Measurements from ENCODE around the gene MED13L.

MED13L gene

DNA sequence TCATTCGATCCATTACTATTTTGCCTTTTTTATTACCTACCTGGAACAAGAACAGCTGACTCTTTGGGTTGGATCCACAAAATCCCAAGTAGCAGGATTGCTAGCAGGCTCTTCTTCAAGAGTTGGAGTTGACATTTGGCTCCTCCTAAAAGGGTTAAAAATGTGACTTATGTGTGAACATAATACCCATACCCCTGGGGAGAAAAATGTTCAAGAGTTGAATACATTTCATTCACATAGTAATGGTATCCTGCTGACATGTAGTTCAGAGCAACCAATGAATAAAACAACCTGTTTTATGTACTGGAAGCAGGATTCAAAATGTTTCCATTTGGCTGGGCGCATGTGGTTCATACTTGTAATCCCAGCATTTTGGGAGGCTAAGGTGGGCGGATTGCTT is 264.7 kb downstream of the MED13L start:
- Histone ChIP-seq H3K36me3 (ENCODE audit: insufficient read depth, low read length) (peaks cover 51% of the 10 kb centered on the region), H3K9me3 (replicated peaks; ENCODE audit: low read length) (no peaks in the 10 kb centered on the region), H3K9ac (ENCODE audit: low read depth, low read length) (no peak overlapping the region), H3K4me3 (ENCODE audit: low read length) (no peak overlapping the region), H3K27me3 (ENCODE audit: control insufficient read depth, insufficient read depth, low read length) (no peaks in the 10 kb centered on the region), H3K4me1 (ENCODE audit: control insufficient read depth, insufficient read depth, low read length) (peaks cover 3% of the 10 kb centered on the region), H3K4me2 (ENCODE audit: low read length) (no peak overlapping the region)

DNA sequence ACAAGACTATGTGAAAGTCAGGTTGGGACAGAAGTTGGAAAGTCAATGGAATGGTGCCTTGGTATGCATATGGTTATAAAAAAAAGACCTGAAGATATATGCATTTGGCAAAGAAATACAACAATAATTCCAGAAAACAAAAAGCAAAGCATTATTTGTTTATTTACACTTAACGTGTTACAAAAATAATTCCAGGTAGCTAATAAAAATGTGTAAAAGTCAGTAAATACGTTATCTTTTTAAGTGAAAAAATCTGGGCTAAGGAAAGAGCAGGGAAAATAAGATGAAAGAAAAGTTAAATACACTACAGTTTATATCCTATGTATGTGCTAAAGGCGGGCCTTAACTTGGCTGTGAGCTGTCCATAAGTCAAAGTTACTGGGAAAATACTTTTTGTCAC is 266.3 kb downstream of the MED13L start:
- no peaks in the 10 kb centered on the region for H3K27me3 ChIP-seq (ENCODE audit: control insufficient read depth, insufficient read depth, low read length)
- H3K4me2 ChIP-seq (ENCODE audit: low read length) = no peak overlapping the region
- H3K9me3 ChIP-seq (replicated peaks; ENCODE audit: low read length) = no peaks in the 10 kb centered on the region
- no peak overlapping the region for H3K4me3 ChIP-seq (ENCODE audit: low read length)
- peaks cover 54% of the 10 kb centered on the region for H3K36me3 ChIP-seq (ENCODE audit: insufficient read depth, low read length)
- no peak overlapping the region for H3K9ac ChIP-seq (ENCODE audit: low read depth, low read length)
- H3K4me1 ChIP-seq (ENCODE audit: control insufficient read depth, insufficient read depth, low read length) = peaks cover 3% of the 10 kb centered on the region

DNA sequence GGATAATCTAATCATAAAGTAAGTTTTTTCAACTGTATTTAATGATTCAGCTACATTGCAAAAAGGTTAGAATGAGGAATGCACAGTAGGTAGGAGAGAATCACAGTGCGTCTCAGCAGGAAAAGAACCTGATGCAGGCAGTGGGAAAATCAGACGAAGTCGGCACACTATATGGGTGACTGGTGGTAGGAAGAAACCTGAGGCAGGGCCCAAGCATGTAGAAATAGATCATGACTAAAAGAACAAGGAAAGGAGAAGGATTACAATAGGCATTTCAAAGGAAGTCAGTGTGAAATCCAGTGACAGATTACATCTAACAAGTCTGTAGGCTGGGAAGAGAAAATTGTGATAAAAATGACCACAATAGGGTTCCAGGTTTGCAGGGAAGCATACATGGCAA is 267.0 kb downstream of the MED13L start:
- no peaks in the 10 kb centered on the region for H3K9me3 ChIP-seq (replicated peaks; ENCODE audit: low read length)
- no peak overlapping the region for H3K4me2 ChIP-seq (ENCODE audit: low read length)
- no peaks in the 10 kb centered on the region for H3K4me1 ChIP-seq (ENCODE audit: control insufficient read depth, insufficient read depth, low read length)
- H3K27me3 ChIP-seq (ENCODE audit: control insufficient read depth, insufficient read depth, low read length) = no peaks in the 10 kb centered on the region
- H3K4me3 ChIP-seq (ENCODE audit: low read length) = no peak overlapping the region
- peaks cover 61% of the 10 kb centered on the region for H3K36me3 ChIP-seq (ENCODE audit: insufficient read depth, low read length)
- H3K9ac ChIP-seq (ENCODE audit: low read depth, low read length) = no peak overlapping the region

DNA sequence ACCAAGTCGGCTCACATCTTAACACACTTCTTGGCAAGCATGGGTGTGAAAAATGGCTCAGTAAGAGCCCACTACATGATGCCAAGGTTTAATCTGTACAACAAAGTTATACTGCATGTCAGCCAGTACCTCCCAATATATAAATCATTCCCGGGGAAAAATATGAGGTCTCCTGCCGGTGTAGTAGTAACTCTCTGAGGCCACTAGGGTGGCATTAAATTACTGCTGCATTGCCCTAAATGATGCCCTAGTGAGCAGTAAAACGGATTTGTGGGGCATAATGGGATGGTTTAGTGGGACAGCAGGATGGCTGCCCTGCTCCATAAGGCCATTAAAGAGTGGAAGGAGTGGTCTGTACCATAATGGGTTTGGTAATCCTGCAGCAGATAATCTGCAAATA is 267.7 kb downstream of the MED13L start:
- Histone ChIP-seq H3K27me3 (ENCODE audit: control insufficient read depth, insufficient read depth, low read length) (no peaks in the 10 kb centered on the region), H3K4me1 (ENCODE audit: control insufficient read depth, insufficient read depth, low read length) (no peaks in the 10 kb centered on the region), H3K4me3 (ENCODE audit: low read length) (no peak overlapping the region), H3K36me3 (ENCODE audit: insufficient read depth, low read length) (peaks cover 59% of the 10 kb centered on the region), H3K9me3 (replicated peaks; ENCODE audit: low read length) (no peaks in the 10 kb centered on the region), H3K9ac (ENCODE audit: low read depth, low read length) (no peak overlapping the region), H3K4me2 (ENCODE audit: low read length) (no peak overlapping the region)

DNA sequence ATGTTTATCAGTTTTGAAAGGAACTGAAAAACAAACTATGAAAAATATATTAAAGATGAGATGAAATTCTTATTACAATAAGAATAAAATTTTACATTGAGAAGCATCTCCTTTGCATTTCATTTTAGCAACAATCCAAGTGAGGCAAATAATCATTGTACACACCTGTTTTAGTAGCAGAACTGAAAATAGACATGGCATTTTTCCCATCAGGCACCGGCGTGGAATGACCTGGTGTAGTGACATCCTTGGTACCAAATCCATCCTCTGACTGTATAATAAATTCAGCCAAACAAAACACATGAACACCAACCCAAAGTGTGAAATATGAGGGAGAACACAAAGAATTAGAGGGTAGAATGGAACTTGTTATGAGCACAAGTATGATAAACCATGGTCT is 271.4 kb downstream of the MED13L start:
- H3K4me1 ChIP-seq (ENCODE audit: control insufficient read depth, insufficient read depth, low read length) = no peaks in the 10 kb centered on the region
- no peak overlapping the region for H3K9ac ChIP-seq (ENCODE audit: low read depth, low read length)
- H3K4me3 ChIP-seq (ENCODE audit: low read length) = no peak overlapping the region
- peaks cover 60% of the 10 kb centered on the region for H3K36me3 ChIP-seq (ENCODE audit: insufficient read depth, low read length)
- H3K4me2 ChIP-seq (ENCODE audit: low read length) = no peak overlapping the region
- no peaks in the 10 kb centered on the region for H3K9me3 ChIP-seq (replicated peaks; ENCODE audit: low read length)
- no peaks in the 10 kb centered on the region for H3K27me3 ChIP-seq (ENCODE audit: control insufficient read depth, insufficient read depth, low read length)

DNA sequence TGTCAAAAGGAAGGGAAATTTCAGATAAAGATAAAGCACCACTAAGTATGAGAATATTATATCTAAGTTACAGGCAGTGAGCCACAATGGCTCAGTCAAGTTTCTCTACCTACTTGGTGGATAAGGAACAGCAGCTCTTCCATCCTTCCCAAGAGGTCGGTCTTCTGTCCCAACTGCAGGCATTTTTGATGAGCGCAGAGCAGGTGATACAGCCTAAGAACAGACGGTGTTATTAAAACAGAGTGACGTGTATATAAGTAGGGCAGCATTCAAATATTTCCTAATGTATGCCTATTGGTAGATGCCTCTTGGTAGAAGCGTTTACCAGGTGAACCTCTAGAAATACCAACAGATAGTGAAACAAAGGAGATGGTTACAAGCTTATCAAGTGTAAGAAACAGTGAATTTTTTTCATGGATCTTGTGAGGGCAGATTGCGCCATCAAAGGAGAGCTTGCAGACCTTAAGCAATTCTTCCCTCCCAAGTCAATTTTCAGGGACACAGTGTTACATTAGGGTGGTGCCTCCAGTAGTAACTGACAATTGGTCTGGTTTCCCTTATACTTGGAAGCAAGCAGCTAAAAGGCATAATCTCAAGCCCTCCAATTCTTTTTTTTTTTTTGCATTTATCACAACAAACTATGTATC is 274.5 kb downstream of the MED13L start:
- Histone ChIP-seq H3K27me3 (ENCODE audit: control insufficient read depth, insufficient read depth, low read length) (no peaks in the 10 kb centered on the region), H3K4me3 (ENCODE audit: low read length) (no peak overlapping the region), H3K4me1 (ENCODE audit: control insufficient read depth, insufficient read depth, low read length) (no peaks in the 10 kb centered on the region), H3K4me2 (ENCODE audit: low read length) (no peak overlapping the region), H3K9me3 (replicated peaks; ENCODE audit: low read length) (no peaks in the 10 kb centered on the region), H3K9ac (ENCODE audit: low read depth, low read length) (no peak overlapping the region), H3K36me3 (ENCODE audit: insufficient read depth, low read length) (peaks cover 37% of the 10 kb centered on the region)

DNA sequence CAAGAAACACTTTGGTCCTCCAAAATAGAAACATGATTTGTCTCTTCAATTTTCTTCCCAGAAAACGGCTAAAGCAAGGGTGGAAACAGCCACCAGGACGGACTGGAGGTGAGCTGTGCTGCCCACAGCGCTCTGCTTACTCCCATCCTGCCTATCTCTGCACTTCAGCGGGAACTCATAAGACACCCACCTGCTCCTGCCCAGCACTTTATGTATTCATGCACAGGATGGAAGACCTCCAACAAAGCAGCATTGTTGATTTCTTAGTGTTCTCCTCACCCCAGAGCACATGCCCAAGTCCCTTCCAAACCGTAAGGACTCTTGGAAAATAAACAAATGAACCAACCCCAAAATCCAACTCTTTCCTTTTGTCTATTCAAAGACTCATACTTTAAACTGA is 277.2 kb downstream of the MED13L start:
- Histone ChIP-seq H3K4me3 (ENCODE audit: low read length) (no peak overlapping the region), H3K36me3 (ENCODE audit: insufficient read depth, low read length) (peaks cover 28% of the 10 kb centered on the region), H3K9me3 (replicated peaks; ENCODE audit: low read length) (no peaks in the 10 kb centered on the region), H3K4me1 (ENCODE audit: control insufficient read depth, insufficient read depth, low read length) (no peaks in the 10 kb centered on the region), H3K4me2 (ENCODE audit: low read length) (no peak overlapping the region), H3K27me3 (ENCODE audit: control insufficient read depth, insufficient read depth, low read length) (no peaks in the 10 kb centered on the region), H3K9ac (ENCODE audit: low read depth, low read length) (no peak overlapping the region)

DNA sequence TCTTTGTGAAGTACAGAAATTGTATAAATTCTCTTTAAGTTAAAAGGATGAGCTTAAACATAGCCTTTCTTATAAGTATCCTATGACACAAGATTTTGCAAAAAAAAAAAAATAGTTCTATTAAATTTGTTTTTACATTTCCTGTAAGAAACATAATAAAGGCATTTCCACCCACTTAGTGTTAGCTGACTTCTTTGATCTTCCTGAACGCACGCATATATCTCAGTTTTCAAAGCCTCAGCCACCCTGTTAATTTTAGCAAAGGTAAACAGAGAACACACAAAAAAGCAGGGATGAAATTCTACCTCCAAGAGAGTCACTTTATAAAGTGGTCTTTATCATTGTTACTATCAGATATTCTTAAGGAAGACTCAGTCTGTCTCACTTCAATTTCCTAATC is 277.9 kb downstream of the MED13L start:
- Histone ChIP-seq H3K9ac (ENCODE audit: low read depth, low read length) (no peak overlapping the region), H3K9me3 (replicated peaks; ENCODE audit: low read length) (no peaks in the 10 kb centered on the region), H3K4me2 (ENCODE audit: low read length) (no peak overlapping the region), H3K36me3 (ENCODE audit: insufficient read depth, low read length) (peaks cover 26% of the 10 kb centered on the region), H3K4me1 (ENCODE audit: control insufficient read depth, insufficient read depth, low read length) (no peaks in the 10 kb centered on the region), H3K27me3 (ENCODE audit: control insufficient read depth, insufficient read depth, low read length) (no peaks in the 10 kb centered on the region), H3K4me3 (ENCODE audit: low read length) (no peak overlapping the region)

DNA sequence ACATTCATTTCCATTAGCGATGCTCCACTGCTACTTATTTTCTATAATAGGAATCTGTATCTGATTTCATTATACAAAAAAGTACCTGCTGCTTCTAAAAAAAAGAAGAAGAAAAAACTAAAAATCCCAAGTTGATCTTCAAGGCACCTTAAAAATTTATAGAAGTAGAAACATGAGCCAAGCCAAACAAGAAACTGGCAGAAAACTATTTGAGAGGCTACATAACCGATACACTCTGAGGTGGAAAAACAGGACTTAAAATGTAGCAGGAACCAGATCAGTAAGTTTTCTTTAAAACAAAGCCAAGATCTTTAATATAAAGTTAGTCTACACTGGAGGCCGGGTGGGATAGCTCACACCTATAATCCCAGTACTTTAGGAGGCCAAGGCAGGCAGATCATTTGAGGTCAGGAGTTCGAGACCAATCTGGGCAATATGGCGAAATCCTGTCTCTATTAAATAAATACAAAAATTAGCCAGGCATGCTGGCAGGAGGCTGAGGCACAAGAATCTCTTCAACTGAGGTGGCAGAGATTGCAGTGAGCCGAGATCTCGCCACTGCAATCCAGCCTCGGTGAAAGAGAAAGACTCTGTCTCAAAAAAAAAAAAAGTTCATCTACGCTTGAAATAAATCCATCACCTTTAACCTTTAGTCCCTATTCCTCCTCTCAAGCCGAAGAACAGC is 278.6 kb downstream of the MED13L start:
- Histone ChIP-seq H3K4me3 (ENCODE audit: low read length) (no peak overlapping the region), H3K9ac (ENCODE audit: low read depth, low read length) (no peak overlapping the region), H3K9me3 (replicated peaks; ENCODE audit: low read length) (no peaks in the 10 kb centered on the region), H3K4me1 (ENCODE audit: control insufficient read depth, insufficient read depth, low read length) (no peaks in the 10 kb centered on the region), H3K27me3 (ENCODE audit: control insufficient read depth, insufficient read depth, low read length) (no peaks in the 10 kb centered on the region), H3K36me3 (ENCODE audit: insufficient read depth, low read length) (peaks cover 19% of the 10 kb centered on the region), H3K4me2 (ENCODE audit: low read length) (no peak overlapping the region)

DNA sequence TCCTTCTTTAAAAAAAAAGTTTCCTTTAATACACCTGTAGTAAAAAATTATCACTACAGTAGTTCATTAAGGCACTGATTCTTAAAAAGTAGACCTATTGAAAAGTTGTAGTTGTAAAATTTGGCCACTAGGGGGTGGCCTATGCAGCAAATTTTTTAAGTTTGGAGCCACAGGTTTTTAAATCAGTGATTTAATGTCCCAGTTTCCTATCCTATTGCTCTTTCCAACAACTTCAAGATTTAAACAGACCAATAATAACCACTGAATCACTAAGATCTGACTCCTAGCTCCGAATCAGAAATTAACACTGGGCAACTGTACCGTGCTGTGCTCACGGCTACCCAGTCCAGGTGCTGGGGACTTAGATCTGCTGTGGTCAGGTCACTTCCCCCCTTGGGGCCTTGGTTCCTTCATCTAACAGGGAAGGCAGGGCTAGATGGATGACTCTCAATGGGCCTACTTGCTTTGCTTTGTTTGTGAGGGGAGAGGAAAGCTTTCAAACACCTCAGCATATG is 279.3 kb downstream of the MED13L start:
- Histone ChIP-seq H3K27me3 (ENCODE audit: control insufficient read depth, insufficient read depth, low read length) (no peaks in the 10 kb centered on the region), H3K4me2 (ENCODE audit: low read length) (no peak overlapping the region), H3K4me1 (ENCODE audit: control insufficient read depth, insufficient read depth, low read length) (no peaks in the 10 kb centered on the region), H3K9me3 (replicated peaks; ENCODE audit: low read length) (no peaks in the 10 kb centered on the region), H3K36me3 (ENCODE audit: insufficient read depth, low read length) (peaks cover 19% of the 10 kb centered on the region), H3K9ac (ENCODE audit: low read depth, low read length) (no peak overlapping the region), H3K4me3 (ENCODE audit: low read length) (no peak overlapping the region)

DNA sequence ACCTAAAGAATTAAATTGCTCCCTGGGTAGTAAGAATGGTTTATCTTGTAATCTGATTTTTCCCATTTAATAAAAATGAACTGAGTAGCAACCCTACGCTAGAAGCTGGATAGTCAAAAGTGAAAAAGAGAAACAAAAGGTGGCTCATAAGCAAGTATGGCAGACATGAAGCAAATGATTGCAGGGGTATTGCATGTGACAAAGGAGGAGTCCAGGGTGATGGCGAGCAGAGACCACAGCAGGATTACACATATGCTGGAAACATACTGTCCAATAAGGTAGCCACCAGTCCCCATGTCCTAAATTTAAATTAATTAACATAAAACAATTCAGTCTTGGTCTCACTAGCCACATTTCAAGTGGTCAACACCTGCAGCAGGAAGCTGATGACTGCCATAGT is 283.8 kb downstream of the MED13L start:
- Histone ChIP-seq H3K4me1 (ENCODE audit: control insufficient read depth, insufficient read depth, low read length) (peaks cover 6% of the 10 kb centered on the region), H3K36me3 (ENCODE audit: insufficient read depth, low read length) (peaks cover 38% of the 10 kb centered on the region), H3K27me3 (ENCODE audit: control insufficient read depth, insufficient read depth, low read length) (no peaks in the 10 kb centered on the region), H3K4me3 (ENCODE audit: low read length) (no peak overlapping the region), H3K9me3 (replicated peaks; ENCODE audit: low read length) (no peaks in the 10 kb centered on the region), H3K4me2 (ENCODE audit: low read length) (no peak overlapping the region), H3K9ac (ENCODE audit: low read depth, low read length) (no peak overlapping the region)

DNA sequence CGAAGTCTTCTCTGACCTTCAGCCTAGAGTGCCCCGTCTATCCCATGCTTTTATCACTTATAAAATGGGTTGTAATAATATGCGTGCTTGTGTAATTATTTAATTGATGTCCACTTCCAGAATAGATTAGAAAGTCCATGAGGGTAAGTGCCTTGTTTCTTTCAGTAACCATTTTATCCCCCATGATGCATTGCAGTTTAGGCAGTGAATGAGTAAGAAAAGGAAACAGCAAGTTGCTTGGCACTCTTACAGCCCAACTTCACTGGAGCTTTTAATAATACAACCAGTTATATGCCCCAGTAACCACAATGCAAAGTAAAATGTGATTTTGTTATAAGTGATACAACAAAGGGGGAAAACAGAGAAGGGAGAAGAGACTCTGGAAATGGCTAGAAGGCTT is 287.3 kb downstream of the MED13L start:
- Histone ChIP-seq H3K27me3 (ENCODE audit: control insufficient read depth, insufficient read depth, low read length) (no peaks in the 10 kb centered on the region), H3K4me1 (ENCODE audit: control insufficient read depth, insufficient read depth, low read length) (peaks cover 11% of the 10 kb centered on the region), H3K36me3 (ENCODE audit: insufficient read depth, low read length) (peaks cover 47% of the 10 kb centered on the region), H3K4me3 (ENCODE audit: low read length) (no peak overlapping the region), H3K9ac (ENCODE audit: low read depth, low read length) (no peak overlapping the region), H3K9me3 (replicated peaks; ENCODE audit: low read length) (no peaks in the 10 kb centered on the region), H3K4me2 (ENCODE audit: low read length) (no peak overlapping the region)
